GM12865 (cell line): ENCODE results near the gene TMBIM6.
"Not testable (repeated sequence)": the region's sequence is repeated elsewhere in the genome, so short reads cannot be mapped to it uniquely, and the experiment has no call there.

ENCODE experiments used
- DNase-seq: peaks from one replicate; pipeline ENCODE4 v3.0.0; 2010; ENCODE audit warnings: low read depth
- H3K4me3 ChIP-seq: 2 replicates; pipeline ENCODE4 v1.5.1; 2011; ENCODE audit warnings: mild to moderate bottlenecking, low read depth, low read length, control low read depth
- TF ChIP-seq, protein P1 (sequence below): IDR thresholded peaks from 2 replicates; pipeline ENCODE4 v1.5.1; 2011; ENCODE audit warnings: low read length, control low read depth, low read depth, inconsistent platforms; ENCODE audit not compliant: insufficient read depth; ENCODE audit errors: missing control alignments

Gene TMBIM6

DNA sequence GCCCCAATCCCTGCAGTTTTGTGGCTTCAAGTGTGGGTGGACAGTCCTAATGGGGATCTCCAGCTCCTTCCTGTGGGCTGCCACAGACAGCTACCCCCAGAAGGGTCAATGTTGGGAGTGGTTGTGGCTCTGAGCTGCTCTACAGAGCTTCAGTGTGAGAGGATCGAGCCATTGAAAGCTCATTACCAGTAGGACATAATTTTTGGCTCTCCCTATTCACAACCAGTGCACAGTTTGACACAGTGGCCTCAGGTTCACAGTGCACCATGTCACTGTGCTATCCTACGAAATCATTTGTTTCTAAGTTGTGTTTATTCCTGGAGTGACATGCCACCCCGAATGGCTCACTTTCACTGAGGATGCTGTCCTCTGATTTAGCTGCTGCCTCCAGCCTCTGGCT is 22.8 kb downstream of the TMBIM6 start:
- TF ChIP-seq, protein P1, sequence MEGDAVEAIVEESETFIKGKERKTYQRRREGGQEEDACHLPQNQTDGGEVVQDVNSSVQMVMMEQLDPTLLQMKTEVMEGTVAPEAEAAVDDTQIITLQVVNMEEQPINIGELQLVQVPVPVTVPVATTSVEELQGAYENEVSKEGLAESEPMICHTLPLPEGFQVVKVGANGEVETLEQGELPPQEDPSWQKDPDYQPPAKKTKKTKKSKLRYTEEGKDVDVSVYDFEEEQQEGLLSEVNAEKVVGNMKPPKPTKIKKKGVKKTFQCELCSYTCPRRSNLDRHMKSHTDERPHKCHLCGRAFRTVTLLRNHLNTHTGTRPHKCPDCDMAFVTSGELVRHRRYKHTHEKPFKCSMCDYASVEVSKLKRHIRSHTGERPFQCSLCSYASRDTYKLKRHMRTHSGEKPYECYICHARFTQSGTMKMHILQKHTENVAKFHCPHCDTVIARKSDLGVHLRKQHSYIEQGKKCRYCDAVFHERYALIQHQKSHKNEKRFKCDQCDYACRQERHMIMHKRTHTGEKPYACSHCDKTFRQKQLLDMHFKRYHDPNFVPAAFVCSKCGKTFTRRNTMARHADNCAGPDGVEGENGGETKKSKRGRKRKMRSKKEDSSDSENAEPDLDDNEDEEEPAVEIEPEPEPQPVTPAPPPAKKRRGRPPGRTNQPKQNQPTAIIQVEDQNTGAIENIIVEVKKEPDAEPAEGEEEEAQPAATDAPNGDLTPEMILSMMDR: no peak
- no peak overlapping the region for H3K4me3 ChIP-seq
- DNase-seq: no peak

DNA sequence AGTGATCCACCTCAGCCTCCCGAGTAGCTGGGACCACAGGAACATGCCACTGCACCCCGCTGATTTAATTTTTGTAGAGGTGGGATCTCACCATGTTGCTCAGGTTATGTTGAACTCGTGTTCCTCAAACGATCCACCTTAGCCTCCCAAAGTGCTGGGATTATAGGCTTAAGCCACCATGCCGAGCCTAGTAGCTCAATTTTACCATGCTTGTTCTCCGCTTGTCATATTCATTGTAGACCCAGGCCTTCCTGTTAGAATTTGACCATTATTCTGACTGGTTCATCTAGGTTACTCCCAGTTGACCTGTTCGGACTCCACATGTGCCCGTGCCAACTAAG is 24.7 kb downstream of the TMBIM6 start:
- DNase-seq: no peak
- H3K4me3 ChIP-seq: no peak overlapping the region
- TF ChIP-seq, protein P1: no peak

DNA sequence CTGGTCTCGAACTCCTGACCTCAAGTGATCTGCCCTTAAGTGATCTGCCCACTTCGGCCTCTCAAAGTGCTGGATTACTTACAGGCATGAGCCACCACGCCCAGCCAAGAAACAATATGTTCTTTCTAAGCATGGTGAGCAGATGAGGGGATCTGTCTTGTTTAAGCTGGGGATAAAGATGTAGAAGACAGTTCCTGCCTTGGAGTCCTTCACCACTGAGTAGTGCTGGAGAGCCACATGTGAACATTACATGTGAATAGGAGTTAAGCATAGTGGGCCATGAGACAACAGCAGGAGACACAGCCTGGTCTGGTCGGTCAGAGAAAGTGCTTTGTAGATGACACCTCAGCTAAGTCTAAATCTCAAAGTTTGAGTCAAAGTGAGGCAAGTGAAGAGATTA is 26.0 kb downstream of the TMBIM6 start:
- no peak for DNase-seq
- TF ChIP-seq, protein P1: no peak
- H3K4me3 ChIP-seq: no peak overlapping the region

DNA sequence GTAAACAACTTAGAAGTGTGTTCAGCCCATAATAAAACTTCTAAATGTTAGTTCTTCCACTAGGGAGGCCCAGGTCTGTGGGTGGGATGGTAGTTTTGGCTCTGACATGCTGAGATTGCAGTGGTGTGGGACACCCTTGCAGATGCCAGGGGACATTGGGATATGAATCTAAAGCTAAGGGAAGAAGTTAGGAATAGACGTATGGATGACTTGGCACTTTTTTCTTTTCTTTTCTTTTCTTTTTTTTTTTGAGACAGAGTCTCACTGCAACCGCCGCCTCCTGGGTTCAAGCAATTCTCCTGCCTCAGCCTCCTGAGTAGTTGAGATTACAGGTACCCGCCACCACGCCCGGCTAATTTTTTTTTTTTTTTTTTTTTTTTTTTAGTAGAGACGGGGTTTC is 31.7 kb downstream of the TMBIM6 start:
- not testable (repeated sequence) for H3K4me3 ChIP-seq, DNase-seq

DNA sequence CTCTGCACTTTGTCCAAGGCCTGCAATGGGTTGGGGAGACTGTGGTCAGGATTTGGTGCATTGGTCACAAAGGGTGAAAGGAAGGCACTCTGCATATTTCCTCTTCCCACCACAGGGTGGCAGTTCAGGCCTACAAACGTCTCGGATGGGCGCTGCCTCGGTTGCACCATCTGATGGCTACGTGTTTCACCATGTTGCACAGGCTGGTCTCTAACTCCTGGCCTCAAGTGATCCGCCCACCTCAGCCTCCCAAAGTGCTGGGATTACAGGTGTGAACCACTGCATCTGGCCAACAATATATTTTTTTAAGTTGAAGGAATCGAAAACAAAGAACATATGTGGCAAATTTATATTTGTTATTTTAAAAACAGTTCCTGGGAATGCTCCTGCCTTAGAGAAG is 35.1 kb downstream of the TMBIM6 start:
- peak; percentile 81 for DNase-seq
- TF ChIP-seq, protein P1: peak; percentile 81
- no peak overlapping the region for H3K4me3 ChIP-seq

DNA sequence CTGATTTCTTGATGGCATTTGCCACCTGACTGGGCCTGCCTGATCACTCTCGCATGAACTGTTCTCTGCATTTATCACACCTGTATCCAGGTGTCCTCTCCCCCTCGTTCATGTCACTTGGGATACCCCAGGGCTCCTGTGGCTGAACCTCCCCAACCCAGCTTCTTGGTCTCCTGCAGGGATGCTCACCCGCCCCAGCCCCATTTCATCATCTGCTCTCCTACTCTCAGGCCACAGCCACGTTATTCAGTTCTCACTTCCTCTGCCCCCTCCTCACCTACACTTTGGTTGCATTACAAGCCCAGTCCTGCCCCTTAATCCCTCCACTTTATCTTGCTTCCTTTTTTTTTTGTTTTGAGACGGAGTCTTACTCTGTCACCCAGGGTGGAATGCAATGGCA is 35.5 kb downstream of the TMBIM6 start:
- H3K4me3 ChIP-seq: no peak overlapping the region
- no peak for DNase-seq
- TF ChIP-seq, protein P1: no peak

DNA sequence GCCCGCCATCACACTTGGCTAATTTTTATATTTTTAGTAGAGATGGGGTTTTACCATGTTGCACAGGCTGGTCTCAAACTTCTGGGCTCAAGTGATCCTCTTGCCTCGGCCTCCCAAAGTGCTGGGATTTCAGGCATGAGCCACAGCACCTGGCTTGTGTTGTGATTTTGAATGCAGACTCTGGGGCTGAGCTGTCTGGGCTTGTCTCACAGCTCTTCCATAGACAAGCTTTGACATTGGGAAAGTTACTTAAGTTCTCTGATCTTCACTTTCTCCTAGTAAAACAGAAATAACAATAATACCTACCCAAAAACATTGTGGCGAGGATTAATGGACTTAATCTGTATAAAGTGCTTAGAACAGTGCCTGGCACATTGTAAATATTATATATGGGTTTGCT is 36.0 kb downstream of the TMBIM6 start:
- DNase-seq: no peak
- TF ChIP-seq, protein P1: no peak
- H3K4me3 ChIP-seq: no peak overlapping the region
